Subcutaneous preadipocyte (primary cell): ENCODE results near the gene KIF20A. TPM values are rescaled to one million over a fixed set of nuclear protein-coding genes. Genes with fewer than 3 reads are reported as not detected.

Experiments
- total RNA-seq: library from RNA; depleted of rRNA; stranded (reverse); fragments of >200 nt; gene quantifications from 2 replicates; pipeline ENCODE4 v1.2.3, GENCODE V29; 2012

The KIF20A gene
- 57.1 and 63.9 TPM in 2 replicates for total RNA-seq

GRCh38 chr5:138178516-138179276 is at the start of gene KIF20A, which contains the start of gene BRD8:
KIF20A (plus strand) TSS chr5:138179112; CDS start chr5:138179681, 569 bp downstream.
BRD8 (minus strand) TSS chr5:138178630; CDS start chr5:138178614, 16 bp downstream.

GRCh38 chr5:138138949-138139780 is 39.7 kb upstream of the KIF20A start, which contains the start of gene NME5:
NME5 (minus strand) TSS chr5:138139428; CDS start chr5:138138780, 648 bp downstream.

GRCh38 chr5:138213161-138214029 is 34.5 kb downstream of the KIF20A start, which contains the start of gene CDC23:
CDC23 (minus strand) TSS chr5:138213323; CDS start chr5:138213312, 11 bp downstream.

Other genes with a start within 250 kb of the KIF20A start
- 15.8 and 20.1 TPM in 2 replicates for gene FAM13B, start 146.0 kb upstream of the KIF20A start, total RNA-seq
- not detected in 2 replicates for gene WNT8A, start 95.1 kb upstream of the KIF20A start, total RNA-seq
- 1.2 and 3.3 TPM in 2 replicates for gene NME5, start 39.7 kb upstream of the KIF20A start, total RNA-seq
- 39.7 and 45.7 TPM in 2 replicates for gene BRD8, start 482 bp upstream of the KIF20A start, total RNA-seq
- 21.7 and 28.3 TPM in 2 replicates for gene CDC23, start 34.2 kb downstream of the KIF20A start, total RNA-seq
- under 0.01 TPM in 1 of 2 replicates, not detected in the other for gene GFRA3, start 95.5 kb downstream of the KIF20A start, total RNA-seq
- 6.2 and 11.9 TPM in 2 replicates for gene CDC25C, start 152.7 kb downstream of the KIF20A start, total RNA-seq
- gene FAM53C, start 159.2 kb downstream of the KIF20A start, total RNA-seq, result 30.1 and 33.2 TPM in 2 replicates
- 36.0 and 49.7 TPM in 2 replicates for gene KDM3B, start 173.6 kb downstream of the KIF20A start, total RNA-seq